Gastrocnemius medialis (tissue), 4 donors: Measurements from ENCODE around the gene SLC38A2.

Source experiments
- CTCF ChIP-seq, 5 experiments: fragments of 450-650 bp in 3 of 5; fragments of 200-600 bp in 2 of 5; sonication (generic) in 2 of 5; IDR thresholded peaks in 4 of 5; conservative IDR thresholded peaks in 1 of 5; 1 replicate in 4 of 5; 2 replicates in 1 of 5; pipeline ENCODE4 v1.5.1; 2016 to 2019; ENCODE audit warnings: antibody characterized with exemption in 5 of 5, mild to moderate bottlenecking in 3 of 5, moderate library complexity in 3 of 5
- POLR2A ChIP-seq, 2 donors: fragments of 450-650 bp; IDR thresholded peaks; one replicate each; pipeline ENCODE4 v1.6.1; 2017; ENCODE audit warnings: antibody characterized with exemption in 2 of 2, mild to moderate bottlenecking in 2 of 2, moderate library complexity in 2 of 2

- TF ChIP-seq POLR2A (IDR thresholded peaks at IDR 0.05) (no peak), CTCF (IDR thresholded peaks at IDR 0.05 in 4 of 5, conservative IDR thresholded peaks at IDR 0.05 in 1 of 5) (no peak)
These were observed 8.8 kb downstream of the SLC38A2 start for GRCh38 chr12:46363582-46364299.
